GM12878 (cell line): ENCODE data around the gene SACS. TPM values are rescaled to one million over a fixed set of nuclear protein-coding genes. Genes with fewer than 3 reads are reported as not detected.
A peak's percentile ranks its signal among the peaks of the same experiment; 100 is the strongest.

Experiments used
- ATAC-seq: fragments of 200-7000 bp; cut with Tn5 transposase; 3 replicates; pipeline ENCODE4 v1.9.1; 2020; ENCODE audit warnings: mild to moderate bottlenecking, moderate library complexity
- BruUV-seq: library from RNA; stranded (reverse); fragments of 400-500 nt; replicated peaks from 2 replicates; lab custom pipeline; 2021; lab: Mats Ljungman, UMichigan
- CTCF ChIA-PET: fragments of 300-600 bp; sonication (Branson Sonifier 250); formaldehyde crosslinking; extraction: SDS; loops from one replicate; lab custom pipeline; 2021; ENCODE audit warnings: inconsistent platforms; lab: Yijun Ruan, JAX
- POLR2A ChIA-PET: fragments of 350-600 bp; formaldehyde crosslinking; extraction: SDS; loops from one replicate; lab custom pipeline; 2021; ENCODE audit warnings: inconsistent platforms; lab: Charles Lee
- RAD21 ChIA-PET: fragments of 300-600 bp; sonication (Branson Sonifier 250); formaldehyde crosslinking; loops from one replicate; lab custom pipeline; 2023; ENCODE audit warnings: antibody characterized with exemption; ENCODE audit not compliant: unreplicated experiment; lab: Charles Lee
- SMC1A ChIA-PET: fragments of 300-600 bp; sonication (Branson Sonifier 250); formaldehyde crosslinking; loops from one replicate; lab custom pipeline; 2023; ENCODE audit not compliant: unreplicated experiment, uncharacterized antibody; lab: Charles Lee
- DNase-seq: peaks from one replicate; pipeline ENCODE4 v3.0.0-alpha.2; 2011; ENCODE audit warnings: low read depth, low spot score
- FAIRE-seq: peaks from 3 replicates; lab custom pipeline; 2011; peaks lifted over from hg19 to GRCh38; lab: Jason Lieb, UNC
- H2AFZ ChIP-seq: 2 replicates; pipeline ENCODE4 v1.6.0; 2011; ENCODE audit warnings: low read depth, low read length, control low read depth; ENCODE audit not compliant: control insufficient read depth
- H3K27ac ChIP-seq: 2 replicates; pipeline ENCODE4 v1.5.1; 2011; ENCODE audit warnings: control low read depth; ENCODE audit not compliant: control insufficient read depth, insufficient read depth
- H3K27me3 ChIP-seq, 2 experiments: replicated peaks in 1 of 2; 2 replicates each; pipeline versions ENCODE4 v1.6.0 to v1.6.1; 2011; ENCODE audit warnings: low read length in 1 of 2; ENCODE audit not compliant: control insufficient read depth in 2 of 2, insufficient read depth in 2 of 2
- H3K36me3 ChIP-seq, 2 experiments: 2 replicates each; pipeline ENCODE4 v1.5.1; 2011; ENCODE audit warnings: low read length in 1 of 2; ENCODE audit not compliant: control insufficient read depth in 2 of 2, insufficient read depth in 2 of 2
- H3K4me1 ChIP-seq: 2 replicates; pipeline ENCODE4 v1.6.1; 2011; ENCODE audit warnings: mild to moderate bottlenecking, low read length, moderate library complexity, mixed read lengths; ENCODE audit not compliant: control insufficient read depth, insufficient read depth
- H3K4me2 ChIP-seq: 2 replicates; pipeline ENCODE4 v1.6.0; 2011; ENCODE audit warnings: control low read depth; ENCODE audit not compliant: control insufficient read depth, insufficient read depth
- H3K4me3 ChIP-seq: fragments of 200-600 bp; sonication (generic); 2 replicates; pipeline ENCODE4 v1.5.1; 2016
- H3K79me2 ChIP-seq: 2 replicates; pipeline ENCODE4 v1.6.0; 2011; ENCODE audit warnings: low read length; ENCODE audit not compliant: control insufficient read depth, insufficient read depth
- H3K9ac ChIP-seq: 2 replicates; pipeline ENCODE4 v1.8.0; 2011; ENCODE audit warnings: low read length, control low read depth, mixed read lengths; ENCODE audit not compliant: control insufficient read depth, insufficient read depth
- H3K9me3 ChIP-seq: replicated peaks from 3 replicates; pipeline ENCODE4 v1.5.1; 2011; ENCODE audit warnings: mild to moderate bottlenecking, low read length; ENCODE audit not compliant: control insufficient read depth, insufficient read depth
- H4K20me1 ChIP-seq: 2 replicates; pipeline ENCODE4 v1.6.0; 2011; ENCODE audit not compliant: control insufficient read depth, insufficient read depth
- BRCA1 ChIP-seq: IDR thresholded peaks from 2 replicates; pipeline ENCODE4 v1.6.1; 2011; ENCODE audit warnings: low read depth, low read length, improper control_type of control experiment
- CEBPB ChIP-seq, 2 experiments: fragments of 150-350 bp in 1 of 2; IDR thresholded peaks; 2 replicates each; pipeline ENCODE4 v1.6.1; 2012 to 2014; ENCODE audit warnings: low read depth in 2 of 2, low read length in 2 of 2, borderline replicate concordance in 1 of 2, inconsistent platforms in 1 of 2
- ETV6 ChIP-seq, 2 experiments: fragments of 450-650 bp in 1 of 2; IDR thresholded peaks in 1 of 2; conservative IDR thresholded peaks in 1 of 2; 2 replicates each; pipeline ENCODE4 v1.6.1; 2014; ENCODE audit warnings: antibody characterized with exemption in 1 of 2, borderline replicate concordance in 1 of 2, low read depth in 1 of 2, mild to moderate bottlenecking in 1 of 2, moderate library complexity in 1 of 2
- NRF1 ChIP-seq: conservative IDR thresholded peaks from 2 replicates; pipeline ENCODE4 v1.6.1; 2011; ENCODE audit warnings: mild to moderate bottlenecking, low read depth, low read length, improper control_type of control experiment
- RUNX3 ChIP-seq: IDR thresholded peaks from 2 replicates; pipeline ENCODE4 v1.6.1; 2012; ENCODE audit warnings: low read length, inconsistent platforms
- SREBF1 ChIP-seq: IDR thresholded peaks from 2 replicates; pipeline ENCODE4 v1.6.1; 2012; ENCODE audit warnings: mild to moderate bottlenecking, low read length
- TARDBP ChIP-seq: IDR thresholded peaks from 2 replicates; pipeline ENCODE4 v1.6.1; 2016; ENCODE audit warnings: borderline replicate concordance
- WGBS: methylation state at CpG from one replicate; pipeline ENCODE4 v1.1.6; 2016; ENCODE audit warnings: low lambda C conversion rate; ENCODE audit not compliant: insufficient replicate concordance, insufficient coverage; ENCODE audit errors: missing lambda C conversion rate; 5-methylcytosine and 5-hydroxymethylcytosine counted together
- in situ Hi-C: fragments of 300-500 bp; cut with MboI; formaldehyde crosslinking; loops from 9 replicates; pipeline ENCODE4 v1.14.3; 2018; ENCODE audit warnings: mixed read lengths
- intact Hi-C: fragments of 100-400 bp; cut with micrococcal nuclease; formaldehyde crosslinking; loops from one replicate; pipeline ENCODE4 v1.14.2; 2022; ENCODE audit not compliant: unreplicated experiment
- polyA plus RNA-seq, 11 experiments: library from polyadenylated mRNA; depleted of rRNA in 4 of 11; unstranded in 6 of 11; stranded (reverse) in 5 of 11; fragments of >200 nt; fragmentation: Nextera tagmentation in 4 of 11; fragmentation: Illumina TruSeq in 1 of 11; extraction: Ambion mirVana in 4 of 11; extraction: Trizol in 1 of 11; gene quantifications; 1 replicate in 1 of 11; 2 replicates in 10 of 11; pipeline versions ENCODE4 v1.2.1 to v1.2.3, GENCODE V29; 2011 to 2016; ENCODE audit warnings: inconsistent platforms in 2 of 11, missing spikeins in 2 of 11, low read depth in 1 of 11
- total RNA-seq, 4 experiments: library from RNA; depleted of rRNA in 3 of 4; stranded (reverse); fragments of >200 nt in 3 of 4; fragmentation: Illumina TruSeq in 1 of 4; extraction: Trizol in 1 of 4; gene quantifications; 2 replicates each; pipeline versions ENCODE4 v1.2.1 to v1.2.3, GENCODE V29; 2013 to 2021
- TF ChIP-seq, protein P1 (sequence below): IDR thresholded peaks from 2 replicates; pipeline ENCODE4 v1.6.1; 2012; ENCODE audit warnings: low read depth, low read length, improper control_type of control experiment
- TF ChIP-seq, protein P2 (sequence below): fragments of 450-650 bp; IDR thresholded peaks from 2 replicates; pipeline ENCODE4 v1.6.1; 2017; ENCODE audit warnings: mild to moderate bottlenecking, low read depth, inconsistent platforms; ENCODE audit not compliant: poor library complexity, severe bottlenecking
- TF ChIP-seq, protein P3 (sequence below): IDR thresholded peaks from 2 replicates; pipeline ENCODE4 v1.6.1; 2011; ENCODE audit warnings: borderline replicate concordance, low read depth, mild to moderate bottlenecking, moderate library complexity, low read length; ENCODE audit not compliant: insufficient read depth, poor library complexity, severe bottlenecking

Gene SACS
- total and polyA plus RNA-seq, 10 of the 15 experiments (the other 5 are each of a cell fraction or from before 2014, with no cell fraction given) = 9.9 to 74.9 (median 22.1) TPM

DNA sequence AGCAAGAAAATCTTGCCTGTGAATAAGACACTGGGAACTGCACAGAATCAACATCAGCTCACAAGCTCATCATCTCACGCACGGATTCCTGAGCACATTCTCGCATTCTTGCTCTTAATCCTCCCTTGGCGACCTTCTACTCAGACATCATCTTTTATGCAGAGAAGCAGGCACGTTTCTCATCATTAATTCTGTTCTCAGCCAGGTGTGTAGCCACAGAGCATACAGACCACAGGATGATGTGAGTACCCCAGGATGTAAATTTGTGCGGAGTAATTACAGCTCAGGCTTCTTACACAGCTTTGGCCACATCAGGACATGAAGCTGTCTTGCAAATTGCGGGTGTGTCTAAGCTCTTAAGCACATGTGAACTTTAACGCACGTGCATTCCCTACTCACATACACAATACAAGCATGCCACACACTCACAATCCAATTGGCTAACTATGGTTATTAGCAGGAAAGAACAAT is 36.5 kb upstream of the SACS start:
- no peaks in the 10 kb centered on the region for H3K27me3 ChIP-seq
- intact Hi-C loops (loop anchor here (5.0 to 10.0 kb wide), 2 partner anchors 97 to 755 kb away; no protein-coding TSS in a partner anchor), in situ Hi-C loops (loop anchor here (5.0 kb wide), 1 partner anchor 402 kb away; no protein-coding TSS in a partner anchor)
- no peak for ATAC-seq
- no peak for DNase-seq
- ChIA-PET CTCF (interaction anchor here (0.6 kb wide), 1 partner anchor 826 kb away, joined by 3 read pairs; no protein-coding TSS in a partner anchor), SMC1A (interaction anchor here (0.5 to 1.8 kb wide), 3 partner anchors 238 to 403 kb away, joined by 3 to 6 read pairs (median 3); no protein-coding TSS in a partner anchor), RAD21 (no interaction called here), POLR2A (no interaction called here)
- 72% methylated on average over 9 of the region's 9 CpGs for WGBS
- no peak overlapping the region for H3K4me3 ChIP-seq
- H4K20me1 ChIP-seq = no peaks in the 10 kb centered on the region
- no peak overlapping the region for H3K4me2 ChIP-seq
- H3K9ac ChIP-seq = no peak overlapping the region
- TF ChIP-seq RUNX3 = peak; percentile 28; the same call in 1 of the 2 replicates
- TF ChIP-seq, protein P1, sequence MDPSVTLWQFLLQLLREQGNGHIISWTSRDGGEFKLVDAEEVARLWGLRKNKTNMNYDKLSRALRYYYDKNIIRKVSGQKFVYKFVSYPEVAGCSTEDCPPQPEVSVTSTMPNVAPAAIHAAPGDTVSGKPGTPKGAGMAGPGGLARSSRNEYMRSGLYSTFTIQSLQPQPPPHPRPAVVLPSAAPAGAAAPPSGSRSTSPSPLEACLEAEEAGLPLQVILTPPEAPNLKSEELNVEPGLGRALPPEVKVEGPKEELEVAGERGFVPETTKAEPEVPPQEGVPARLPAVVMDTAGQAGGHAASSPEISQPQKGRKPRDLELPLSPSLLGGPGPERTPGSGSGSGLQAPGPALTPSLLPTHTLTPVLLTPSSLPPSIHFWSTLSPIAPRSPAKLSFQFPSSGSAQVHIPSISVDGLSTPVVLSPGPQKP = no peak
- H3K36me3 ChIP-seq = no peaks in the 10 kb centered on the region
- peaks cover 14% of the 10 kb centered on the region for H3K4me1 ChIP-seq
- peak; percentile 52 for FAIRE-seq
- peaks cover 3% of the 10 kb centered on the region for H3K9me3 ChIP-seq
- no TSS peak for BruUV-seq
- no peaks in the 10 kb centered on the region for H3K79me2 ChIP-seq
- H3K27ac ChIP-seq = no peak overlapping the region
- peak overlapping the region; percentile 49; the same call in 1 of the 2 replicates for H2AFZ ChIP-seq

DNA sequence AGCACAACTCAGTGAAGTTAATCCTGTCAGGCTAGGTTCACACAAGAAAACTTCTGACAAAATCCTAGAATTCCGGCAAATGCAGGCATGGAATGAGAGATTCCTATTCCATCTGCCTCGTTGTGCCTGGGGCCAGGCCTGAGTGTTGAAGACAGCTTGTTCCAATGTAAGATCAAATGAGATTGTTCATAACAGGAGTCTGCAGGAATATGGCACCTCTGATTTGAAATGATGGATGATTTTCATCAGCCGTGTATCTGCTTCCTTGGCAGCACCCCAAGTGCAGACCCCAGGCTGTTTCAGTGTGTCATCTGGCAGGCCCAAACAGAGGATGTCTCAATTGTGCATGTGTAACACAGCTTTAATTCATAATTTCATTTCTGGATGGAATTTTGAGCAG is 35.3 kb upstream of the SACS start:
- Histone ChIP-seq H3K79me2 (no peaks in the 10 kb centered on the region), H2AFZ (no peak overlapping the region), H3K4me2 (no peak overlapping the region), H3K9ac (no peak overlapping the region), H3K4me1 (peaks cover 14% of the 10 kb centered on the region), H3K27me3 (no peaks in the 10 kb centered on the region), H3K9me3 (peaks cover 3% of the 10 kb centered on the region), H3K4me3 (no peak overlapping the region), H4K20me1 (no peaks in the 10 kb centered on the region), H3K27ac (no peak overlapping the region), H3K36me3 (no peaks in the 10 kb centered on the region)
- CTCF ChIA-PET = interaction anchor here (0.7 to 1.6 kb wide), 5 partner anchors 30 to 421 kb away, joined by 3 to 5 read pairs (median 3); partner anchors contain the start of gene MIPEP
- in situ Hi-C loops = loop anchor here (5.0 kb wide), 1 partner anchor 403 kb away; no protein-coding TSS in a partner anchor
- DNase-seq (no peak), FAIRE-seq (no peak), ATAC-seq (no peak)
- no TSS peak for BruUV-seq
- WGBS = 63% methylated on average over 3 of the region's 3 CpGs
- intact Hi-C loops = loop anchor here (5.0 to 10.0 kb wide), 2 partner anchors 98 to 756 kb away; no protein-coding TSS in a partner anchor
- SMC1A ChIA-PET = interaction anchor here (1.2 to 1.8 kb wide), 4 partner anchors 99 to 419 kb away, joined by 3 to 6 read pairs (median 3); no protein-coding TSS in a partner anchor
- RAD21 ChIA-PET = interaction anchor here (1.4 to 2.1 kb wide), 2 partner anchors 342 to 432 kb away, joined by 3 to 5 read pairs; no protein-coding TSS in a partner anchor
- no peak for TF ChIP-seq TARDBP
- no peak for TF ChIP-seq ETV6 (conservative IDR thresholded peaks at IDR 0.05 in 1 of 2, IDR thresholded peaks at IDR 0.05 in 1 of 2; ENCODE audit: borderline replicate concordance in 1 of 2, low read depth in 1 of 2)
- TF ChIP-seq, protein P2, sequence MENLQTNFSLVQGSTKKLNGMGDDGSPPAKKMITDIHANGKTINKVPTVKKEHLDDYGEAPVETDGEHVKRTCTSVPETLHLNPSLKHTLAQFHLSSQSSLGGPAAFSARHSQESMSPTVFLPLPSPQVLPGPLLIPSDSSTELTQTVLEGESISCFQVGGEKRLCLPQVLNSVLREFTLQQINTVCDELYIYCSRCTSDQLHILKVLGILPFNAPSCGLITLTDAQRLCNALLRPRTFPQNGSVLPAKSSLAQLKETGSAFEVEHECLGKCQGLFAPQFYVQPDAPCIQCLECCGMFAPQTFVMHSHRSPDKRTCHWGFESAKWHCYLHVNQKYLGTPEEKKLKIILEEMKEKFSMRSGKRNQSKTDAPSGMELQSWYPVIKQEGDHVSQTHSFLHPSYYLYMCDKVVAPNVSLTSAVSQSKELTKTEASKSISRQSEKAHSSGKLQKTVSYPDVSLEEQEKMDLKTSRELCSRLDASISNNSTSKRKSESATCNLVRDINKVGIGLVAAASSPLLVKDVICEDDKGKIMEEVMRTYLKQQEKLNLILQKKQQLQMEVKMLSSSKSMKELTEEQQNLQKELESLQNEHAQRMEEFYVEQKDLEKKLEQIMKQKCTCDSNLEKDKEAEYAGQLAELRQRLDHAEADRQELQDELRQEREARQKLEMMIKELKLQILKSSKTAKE = no peak
- no peak for TF ChIP-seq CEBPB (IDR thresholded peaks at IDR 0.05; ENCODE audit: borderline replicate concordance in 1 of 2, low read depth in 2 of 2, low read length in 2 of 2)
- TF ChIP-seq BRCA1 = no peak
- no peak for TF ChIP-seq NRF1
- TF ChIP-seq, protein P3, sequence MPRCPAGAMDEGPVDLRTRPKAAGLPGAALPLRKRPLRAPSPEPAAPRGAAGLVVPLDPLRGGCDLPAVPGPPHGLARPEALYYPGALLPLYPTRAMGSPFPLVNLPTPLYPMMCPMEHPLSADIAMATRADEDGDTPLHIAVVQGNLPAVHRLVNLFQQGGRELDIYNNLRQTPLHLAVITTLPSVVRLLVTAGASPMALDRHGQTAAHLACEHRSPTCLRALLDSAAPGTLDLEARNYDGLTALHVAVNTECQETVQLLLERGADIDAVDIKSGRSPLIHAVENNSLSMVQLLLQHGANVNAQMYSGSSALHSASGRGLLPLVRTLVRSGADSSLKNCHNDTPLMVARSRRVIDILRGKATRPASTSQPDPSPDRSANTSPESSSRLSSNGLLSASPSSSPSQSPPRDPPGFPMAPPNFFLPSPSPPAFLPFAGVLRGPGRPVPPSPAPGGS = no peak
- no peak for TF ChIP-seq SREBF1
- POLR2A ChIA-PET = no interaction called here
